HepG2 (cell line): Measurements from ENCODE around the gene WSCD2. TPM values are rescaled to one million over a fixed set of nuclear protein-coding genes. Genes with fewer than 3 reads are reported as not detected.

Source experiments
- ATAC-seq: fragments of 200-7000 bp; cut with Tn5 transposase; 3 replicates; pipeline ENCODE4 v1.9.1; 2020; ENCODE audit warnings: mild to moderate bottlenecking, moderate library complexity
- BruUV-seq: library from RNA; stranded (reverse); fragments of 400-500 nt; replicated peaks from 2 replicates; lab custom pipeline; 2021; lab: Mats Ljungman, UMichigan
- CTCF ChIA-PET: fragments of 300-600 bp; formaldehyde crosslinking; extraction: SDS; loops from one replicate; lab custom pipeline; 2021; ENCODE audit warnings: low total read pairs, inconsistent platforms, low intra/inter-chr PET ratio; lab: Yijun Ruan, JAX
- POLR2A ChIA-PET: fragments of 350-600 bp; sonication (Branson Sonifier 250); formaldehyde crosslinking; loops from one replicate; lab custom pipeline; 2020; ENCODE audit warnings: antibody characterized with exemption, inconsistent platforms; lab: Yijun Ruan, JAX
- DNase-seq: peaks from one replicate; pipeline ENCODE4 v3.0.0-alpha.2; 2015; ENCODE audit warnings: low spot score
- FAIRE-seq: peaks from 3 replicates; lab custom pipeline; 2011; peaks lifted over from hg19 to GRCh38; lab: Jason Lieb, UNC
- H2AFZ ChIP-seq: one replicate; pipeline ENCODE4 v1.6.1; 2011; ENCODE audit warnings: low read length, inconsistent platforms
- H3K27ac ChIP-seq: fragments of 300-600 bp; 3 replicates; pipeline ENCODE4 v1.8.0; 2011; ENCODE audit warnings: mixed run types, mild to moderate bottlenecking, mixed read lengths, low read length, inconsistent platforms; ENCODE audit not compliant: insufficient read depth; ENCODE audit errors: extremely low read length
- H3K27me3 ChIP-seq, 2 experiments: fragments of 200-600 bp in 1 of 2; 2 replicates in 1 of 2; 3 replicates in 1 of 2; pipeline versions ENCODE4 v1.6.0 to v1.8.0; 2011; ENCODE audit warnings: low read length in 2 of 2, mild to moderate bottlenecking in 2 of 2, moderate library complexity in 2 of 2, inconsistent platforms in 1 of 2; ENCODE audit not compliant: insufficient read depth in 2 of 2, control insufficient read depth in 1 of 2
- H3K36me3 ChIP-seq, 2 experiments: fragments of 200-600 bp in 1 of 2; replicated peaks in 1 of 2; 2 replicates in 1 of 2; 3 replicates in 1 of 2; pipeline versions ENCODE4 v1.5.1 to v1.8.0; 2011; ENCODE audit warnings: low read length in 2 of 2, inconsistent platforms in 1 of 2; ENCODE audit not compliant: insufficient read depth in 2 of 2, control insufficient read depth in 1 of 2
- H3K4me1 ChIP-seq: 2 replicates; pipeline ENCODE4 v1.5.1; 2012; ENCODE audit warnings: low read length, inconsistent platforms; ENCODE audit not compliant: insufficient read depth
- H3K4me2 ChIP-seq: 2 replicates; pipeline ENCODE4 v1.6.0; 2011; ENCODE audit warnings: low read depth, low read length, inconsistent platforms
- H3K4me3 ChIP-seq, 3 experiments: fragments of 200-600 bp in 1 of 3; sonication (generic), shearing (Covaris generic) in 1 of 3; replicated peaks in 1 of 3; 2 replicates each; pipeline ENCODE4 v1.5.1; 2011 to 2016; ENCODE audit warnings: low read length in 3 of 3, inconsistent platforms in 2 of 3, low read depth in 2 of 3, mild to moderate bottlenecking in 2 of 3, control low read depth in 1 of 3, mixed read lengths in 1 of 3; ENCODE audit not compliant: insufficient read depth in 1 of 3
- H3K79me2 ChIP-seq: one replicate; pipeline ENCODE4 v1.6.1; 2011; ENCODE audit warnings: low read length, inconsistent platforms; ENCODE audit not compliant: insufficient read depth
- H3K9ac ChIP-seq: 2 replicates; pipeline ENCODE4 v1.6.0; 2011; ENCODE audit warnings: mild to moderate bottlenecking, low read depth, low read length, inconsistent platforms; ENCODE audit not compliant: insufficient read depth
- H3K9me3 ChIP-seq: 2 replicates; pipeline ENCODE4 v1.5.1; 2012; ENCODE audit warnings: mild to moderate bottlenecking, low read length
- H4K20me1 ChIP-seq: 2 replicates; pipeline ENCODE4 v1.6.0; 2011; ENCODE audit warnings: inconsistent platforms, mild to moderate bottlenecking, low read length, moderate library complexity; ENCODE audit not compliant: insufficient read depth
- ADNP ChIP-seq: sonication (generic); formaldehyde crosslinking; IDR thresholded peaks from 2 replicates; pipeline ENCODE4 v1.4.0; 2020; ENCODE audit warnings: missing genetic modification reagents
- IKZF1 ChIP-seq: fragments of 450-650 bp; IDR thresholded peaks from 2 replicates; pipeline ENCODE4 v1.7.1; 2016
- MAFG ChIP-seq: sonication (generic); formaldehyde crosslinking; IDR thresholded peaks from 2 replicates; pipeline ENCODE4 v1.5.1; 2020; ENCODE audit warnings: mild to moderate bottlenecking, missing genetic modification reagents
- NAIF1 ChIP-seq: sonication (generic); formaldehyde crosslinking; IDR thresholded peaks from 2 replicates; pipeline ENCODE4 v1.5.0; 2020; ENCODE audit warnings: mild to moderate bottlenecking, missing genetic modification reagents, borderline replicate concordance
- PCBP2 ChIP-seq: fragments of 200-400 bp; formaldehyde crosslinking; optimal IDR thresholded peaks from 2 replicates; pipeline ENCODE3; 2018; ENCODE audit warnings: low read length, low read depth; ENCODE audit not compliant: poor library complexity, severe bottlenecking
- SMAD9 ChIP-seq: sonication (generic); formaldehyde crosslinking; IDR thresholded peaks from 2 replicates; pipeline ENCODE4 v1.5.1; 2020; ENCODE audit warnings: mild to moderate bottlenecking, missing genetic modification reagents
- SRSF4 ChIP-seq: fragments of 200-400 bp; formaldehyde crosslinking; IDR thresholded peaks from one replicate; pipeline ENCODE4 v1.6.1; 2018; ENCODE audit warnings: mild to moderate bottlenecking, low read depth, low read length, moderate library complexity; ENCODE audit not compliant: poor library complexity, severe bottlenecking
- TAF15 ChIP-seq: fragments of 200-400 bp; formaldehyde crosslinking; IDR thresholded peaks from one replicate; pipeline ENCODE4 v1.6.1; 2018; ENCODE audit warnings: mild to moderate bottlenecking, low read depth, low read length; ENCODE audit not compliant: poor library complexity, severe bottlenecking
- THYN1 ChIP-seq: sonication (generic); formaldehyde crosslinking; IDR thresholded peaks from 2 replicates; pipeline ENCODE4 v1.8.1; 2023; ENCODE audit warnings: low read depth, mild to moderate bottlenecking, moderate library complexity, missing genetic modification reagents, borderline replicate concordance
- ZBTB7B ChIP-seq: sonication (generic); formaldehyde crosslinking; IDR thresholded peaks from 2 replicates; pipeline ENCODE4 v1.4.0; 2020; ENCODE audit warnings: missing genetic modification reagents
- ZNF3 ChIP-seq: IDR thresholded peaks from 2 replicates; pipeline ENCODE4 v1.7.0; 2017; ENCODE audit warnings: inconsistent platforms
- ZNF337 ChIP-seq: sonication (generic); formaldehyde crosslinking; IDR thresholded peaks from 2 replicates; pipeline ENCODE4 v1.5.1; 2020; ENCODE audit warnings: missing genetic modification reagents, low read depth, mild to moderate bottlenecking, borderline replicate concordance
- ZNF510 ChIP-seq: sonication (generic); formaldehyde crosslinking; IDR thresholded peaks from 2 replicates; pipeline ENCODE4 v1.4.0; 2020; ENCODE audit warnings: low read depth, mild to moderate bottlenecking, missing genetic modification reagents
- ZNF644 ChIP-seq: IDR thresholded peaks from 2 replicates; pipeline ENCODE4 v1.6.1; 2016; ENCODE audit warnings: low read depth
- ZNF777 ChIP-seq: sonication (generic); formaldehyde crosslinking; IDR thresholded peaks from 2 replicates; pipeline ENCODE4 v1.4.0; 2020; ENCODE audit warnings: missing genetic modification reagents
- ZSCAN12 ChIP-seq: sonication (generic); formaldehyde crosslinking; IDR thresholded peaks from 2 replicates; pipeline ENCODE4 v1.9.0; 2021; ENCODE audit warnings: mild to moderate bottlenecking, missing genetic modification reagents
- ZZZ3 ChIP-seq: sonication (generic); formaldehyde crosslinking; IDR thresholded peaks from 2 replicates; pipeline ENCODE4 v1.4.0; 2020; ENCODE audit warnings: missing genetic modification reagents, mild to moderate bottlenecking, borderline replicate concordance
- WGBS: methylation state at CpG from one replicate; pipeline ENCODE4 v1.1.6; 2017; ENCODE audit warnings: low lambda C conversion rate; 5-methylcytosine and 5-hydroxymethylcytosine counted together
- in situ Hi-C: cut with HindIII; loops from 2 replicates; pipeline ENCODE4 v1.10.0; 2017; ENCODE audit warnings: low pct_unique_long_range_greater_than_20kb; ENCODE audit not compliant: extremely low pct_ligation_motif_present
- intact Hi-C: fragments of 100-400 bp; cut with micrococcal nuclease; formaldehyde crosslinking; loops from one replicate; pipeline ENCODE4 v1.10.0; 2022; ENCODE audit not compliant: unreplicated experiment
- polyA plus RNA-seq, 8 experiments: library from polyadenylated mRNA; depleted of rRNA in 3 of 8; stranded (reverse) in 7 of 8; unstranded in 1 of 8; fragments of >200 nt; fragmentation: Illumina TruSeq in 4 of 8; extraction: Trizol in 4 of 8; gene quantifications; 2 replicates each; pipeline versions ENCODE4 v1.2.1 to v1.2.3, GENCODE V29; 2011 to 2016; ENCODE audit warnings: low read depth in 4 of 8, missing spikeins in 1 of 8, mixed read lengths in 1 of 8; ENCODE audit not compliant: insufficient read depth in 1 of 8
- total RNA-seq, 5 experiments: library from RNA; depleted of rRNA; stranded (reverse); fragments of >200 nt; fragmentation: Illumina TruSeq; extraction: Trizol; gene quantifications; 2 replicates each; pipeline ENCODE4 v1.2.3, GENCODE V29; 2016; ENCODE audit warnings: low read depth in 1 of 5
- TF ChIP-seq, protein P1 (sequence below): IDR thresholded peaks from 2 replicates; pipeline ENCODE4 v1.6.1; 2016
- TF ChIP-seq, protein P2 (sequence below): sonication (generic); formaldehyde crosslinking; IDR thresholded peaks from 2 replicates; pipeline ENCODE4 v1.5.0; 2020; ENCODE audit warnings: mild to moderate bottlenecking, low read depth, missing genetic modification reagents, borderline replicate concordance
- TF ChIP-seq, protein P3 (sequence below): sonication (generic); formaldehyde crosslinking; IDR thresholded peaks from 2 replicates; pipeline ENCODE4 v1.5.1; 2020; ENCODE audit warnings: missing genetic modification reagents, mild to moderate bottlenecking, borderline replicate concordance

The WSCD2 gene
- total and polyA plus RNA-seq, 2 of the 13 experiments (the other 11 are each of a cell fraction or from before 2014, with no cell fraction given): not detected

DNA sequence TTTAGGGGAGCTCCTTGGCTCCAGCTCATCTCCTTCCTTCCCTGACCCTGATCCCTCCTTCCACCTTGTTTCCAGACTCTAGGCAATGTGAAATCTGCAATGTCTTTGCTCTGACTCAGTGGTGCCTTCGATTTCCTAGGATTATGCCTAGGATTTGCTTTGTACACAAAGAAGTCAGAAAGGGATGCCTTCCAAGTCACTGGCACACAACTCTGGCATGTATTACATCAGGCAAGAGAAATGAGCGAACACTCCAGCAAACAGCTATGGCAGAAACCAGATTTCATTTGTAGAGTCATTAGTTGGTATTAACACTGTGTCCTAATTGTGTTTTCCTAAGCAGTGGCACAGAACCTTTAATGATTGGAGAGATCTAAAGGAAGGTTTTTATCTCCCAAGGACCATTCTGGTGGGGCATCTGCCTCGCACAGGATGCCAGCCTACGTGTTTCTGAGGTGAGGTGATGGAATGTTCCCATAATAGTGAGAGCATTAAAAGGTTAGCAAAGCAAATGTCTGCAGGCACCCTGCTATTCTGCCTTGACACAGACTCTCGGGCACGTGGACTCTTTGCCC lies 84.9 kb downstream of the WSCD2 start:
- H3K4me1 ChIP-seq: no peaks in the 10 kb centered on the region
- TF ChIP-seq, protein P1, sequence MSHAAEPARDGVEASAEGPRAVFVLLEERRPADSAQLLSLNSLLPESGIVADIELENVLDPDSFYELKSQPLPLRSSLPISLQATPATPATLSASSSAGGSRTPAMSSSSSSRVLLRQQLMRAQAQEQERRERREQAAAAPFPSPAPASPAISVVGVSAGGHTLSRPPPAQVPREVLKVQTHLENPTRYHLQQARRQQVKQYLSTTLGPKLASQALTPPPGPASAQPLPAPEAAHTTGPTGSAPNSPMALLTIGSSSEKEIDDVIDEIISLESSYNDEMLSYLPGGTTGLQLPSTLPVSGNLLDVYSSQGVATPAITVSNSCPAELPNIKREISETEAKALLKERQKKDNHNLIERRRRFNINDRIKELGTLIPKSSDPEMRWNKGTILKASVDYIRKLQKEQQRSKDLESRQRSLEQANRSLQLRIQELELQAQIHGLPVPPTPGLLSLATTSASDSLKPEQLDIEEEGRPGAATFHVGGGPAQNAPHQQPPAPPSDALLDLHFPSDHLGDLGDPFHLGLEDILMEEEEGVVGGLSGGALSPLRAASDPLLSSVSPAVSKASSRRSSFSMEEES: no peak
- TF ChIP-seq SMAD9 (CRISPR knock-in tag) (no peak), ZNF3 (CRISPR knock-in tag) (no peak), PCBP2 (no peak), ADNP (no peak), ZSCAN12 (CRISPR knock-in tag) (no peak), NAIF1 (CRISPR knock-in tag) (no peak), IKZF1 (no peak), ZNF337 (CRISPR knock-in tag) (no peak), SRSF4 (no peak), ZNF644 (CRISPR knock-in tag) (no peak), MAFG (CRISPR knock-in tag) (no peak), TAF15 (no peak), ZNF510 (CRISPR knock-in tag) (no peak), THYN1 (CRISPR knock-in tag) (no peak), ZNF777 (CRISPR knock-in tag) (no peak), ZBTB7B (CRISPR knock-in tag) (no peak), ZZZ3 (no peak)
- TF ChIP-seq, protein P2, sequence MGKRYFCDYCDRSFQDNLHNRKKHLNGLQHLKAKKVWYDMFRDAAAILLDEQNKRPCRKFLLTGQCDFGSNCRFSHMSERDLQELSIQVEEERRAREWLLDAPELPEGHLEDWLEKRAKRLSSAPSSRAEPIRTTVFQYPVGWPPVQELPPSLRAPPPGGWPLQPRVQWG (CRISPR knock-in tag): no peak
- TF ChIP-seq, protein P3, sequence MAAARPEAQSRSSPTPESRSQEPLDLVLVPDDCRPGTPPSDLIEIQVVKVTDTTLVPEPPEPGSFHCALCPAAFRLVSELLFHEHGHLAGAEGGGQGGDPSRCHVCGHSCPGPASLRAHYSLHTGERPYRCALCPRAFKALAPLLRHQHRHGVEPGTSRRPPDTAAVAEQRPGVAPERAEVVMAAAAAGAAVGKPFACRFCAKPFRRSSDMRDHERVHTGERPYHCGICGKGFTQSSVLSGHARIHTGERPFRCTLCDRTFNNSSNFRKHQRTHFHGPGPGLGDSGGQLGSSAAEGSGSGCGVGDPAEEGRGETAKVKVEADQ: no peak
- no peaks in the 10 kb centered on the region for H3K36me3 ChIP-seq
- FAIRE-seq (no peak), ATAC-seq (no peak), DNase-seq (no peak)
- no peak overlapping the region for H3K4me3 ChIP-seq
- H3K79me2 ChIP-seq: no peaks in the 10 kb centered on the region
- no peak overlapping the region for H3K9ac ChIP-seq
- in situ Hi-C loops: no loop called here
- no peaks in the 10 kb centered on the region for H3K9me3 ChIP-seq
- no peak overlapping the region for H3K4me2 ChIP-seq
- H3K27me3 ChIP-seq: no peaks in the 10 kb centered on the region; a peak in 1 of 5 replicates
- ChIA-PET CTCF (no interaction called here), POLR2A (no interaction called here)
- H4K20me1 ChIP-seq: no peaks in the 10 kb centered on the region
- 15% methylated on average over 4 of the region's 6 CpGs for WGBS
- BruUV-seq: no TSS peak
- H2AFZ ChIP-seq: no peak overlapping the region
- intact Hi-C loops: no loop called here
- no peak overlapping the region for H3K27ac ChIP-seq
